ENCODE data around the gene GXYLT2.

Gene GXYLT2

DNA sequence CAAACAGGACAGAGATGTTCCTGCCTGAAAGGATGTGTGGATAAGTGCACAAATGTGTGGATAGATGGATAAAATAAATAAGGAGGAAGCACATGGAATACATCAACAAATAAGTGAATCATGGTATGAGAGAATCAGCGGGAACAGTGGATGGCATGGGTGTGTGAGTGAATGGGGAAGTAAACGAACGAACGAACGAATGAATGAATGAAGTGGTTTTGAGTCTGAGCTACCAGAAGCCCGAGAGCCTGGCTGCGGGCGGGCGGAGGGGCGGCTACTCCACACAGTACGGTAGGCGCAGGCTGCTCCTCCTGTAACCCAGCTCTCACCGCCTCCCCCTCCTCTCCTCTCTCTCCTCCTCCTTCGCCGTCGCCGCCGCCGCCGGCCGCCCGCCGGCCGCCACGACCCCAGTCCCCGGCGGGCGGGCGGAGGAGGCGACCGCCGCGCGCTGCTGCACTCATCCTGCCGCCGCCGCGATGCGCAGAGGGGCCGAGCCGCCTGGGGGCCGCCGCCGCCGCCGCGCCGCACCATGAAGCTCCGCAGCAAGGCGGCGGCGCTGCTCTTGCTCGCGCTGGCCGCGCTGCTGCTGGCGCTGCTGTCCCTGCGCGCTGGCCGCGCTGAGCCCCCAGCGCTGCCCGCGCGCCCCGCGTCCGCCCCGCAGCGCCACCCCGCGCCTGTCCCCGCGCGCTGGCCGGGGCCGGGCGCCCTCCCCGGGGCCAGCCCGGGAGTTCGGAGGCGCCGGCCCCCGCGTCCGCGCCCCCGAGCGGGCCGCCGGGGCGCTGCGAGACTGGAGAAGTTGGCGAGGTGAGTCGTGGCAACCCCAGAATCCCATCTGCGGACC lies at the start of gene GXYLT2 (continued):
- TF ChIP-seq, protein P1, sequence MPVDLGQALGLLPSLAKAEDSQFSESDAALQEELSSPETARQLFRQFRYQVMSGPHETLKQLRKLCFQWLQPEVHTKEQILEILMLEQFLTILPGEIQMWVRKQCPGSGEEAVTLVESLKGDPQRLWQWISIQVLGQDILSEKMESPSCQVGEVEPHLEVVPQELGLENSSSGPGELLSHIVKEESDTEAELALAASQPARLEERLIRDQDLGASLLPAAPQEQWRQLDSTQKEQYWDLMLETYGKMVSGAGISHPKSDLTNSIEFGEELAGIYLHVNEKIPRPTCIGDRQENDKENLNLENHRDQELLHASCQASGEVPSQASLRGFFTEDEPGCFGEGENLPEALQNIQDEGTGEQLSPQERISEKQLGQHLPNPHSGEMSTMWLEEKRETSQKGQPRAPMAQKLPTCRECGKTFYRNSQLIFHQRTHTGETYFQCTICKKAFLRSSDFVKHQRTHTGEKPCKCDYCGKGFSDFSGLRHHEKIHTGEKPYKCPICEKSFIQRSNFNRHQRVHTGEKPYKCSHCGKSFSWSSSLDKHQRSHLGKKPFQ (tag by site-specific recombination; IDR thresholded peaks at IDR 0.05) = no peak
- TF ChIP-seq, protein P2, sequence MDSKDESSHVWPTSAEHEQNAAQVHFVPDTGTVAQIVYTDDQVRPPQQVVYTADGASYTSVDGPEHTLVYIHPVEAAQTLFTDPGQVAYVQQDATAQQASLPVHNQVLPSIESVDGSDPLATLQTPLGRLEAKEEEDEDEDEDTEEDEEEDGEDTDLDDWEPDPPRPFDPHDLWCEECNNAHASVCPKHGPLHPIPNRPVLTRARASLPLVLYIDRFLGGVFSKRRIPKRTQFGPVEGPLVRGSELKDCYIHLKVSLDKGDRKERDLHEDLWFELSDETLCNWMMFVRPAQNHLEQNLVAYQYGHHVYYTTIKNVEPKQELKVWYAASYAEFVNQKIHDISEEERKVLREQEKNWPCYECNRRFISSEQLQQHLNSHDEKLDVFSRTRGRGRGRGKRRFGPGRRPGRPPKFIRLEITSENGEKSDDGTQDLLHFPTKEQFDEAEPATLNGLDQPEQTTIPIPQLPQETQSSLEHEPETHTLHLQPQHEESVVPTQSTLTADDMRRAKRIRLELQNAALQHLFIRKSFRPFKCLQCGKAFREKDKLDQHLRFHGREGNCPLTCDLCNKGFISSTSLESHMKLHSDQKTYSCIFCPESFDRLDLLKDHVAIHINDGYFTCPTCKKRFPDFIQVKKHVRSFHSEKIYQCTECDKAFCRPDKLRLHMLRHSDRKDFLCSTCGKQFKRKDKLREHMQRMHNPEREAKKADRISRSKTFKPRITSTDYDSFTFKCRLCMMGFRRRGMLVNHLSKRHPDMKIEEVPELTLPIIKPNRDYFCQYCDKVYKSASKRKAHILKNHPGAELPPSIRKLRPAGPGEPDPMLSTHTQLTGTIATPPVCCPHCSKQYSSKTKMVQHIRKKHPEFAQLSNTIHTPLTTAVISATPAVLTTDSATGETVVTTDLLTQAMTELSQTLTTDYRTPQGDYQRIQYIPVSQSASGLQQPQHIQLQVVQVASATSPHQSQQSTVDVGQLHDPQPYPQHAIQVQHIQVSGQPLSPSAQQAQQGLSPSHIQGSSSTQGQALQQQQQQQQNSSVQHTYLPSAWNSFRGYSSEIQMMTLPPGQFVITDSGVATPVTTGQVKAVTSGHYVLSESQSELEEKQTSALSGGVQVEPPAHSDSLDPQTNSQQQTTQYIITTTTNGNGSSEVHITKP (tag by site-specific recombination; IDR thresholded peaks at IDR 0.05) = peak; percentile 66; the same call in 1 of the 2 replicates
- TF ChIP-seq ZNF521 (tag by site-specific recombination; IDR thresholded peaks at IDR 0.05) (no peak), ZNF394 (tag by site-specific recombination; IDR thresholded peaks at IDR 0.05; ENCODE audit: borderline replicate concordance) (peak; percentile 77; the same call in 1 of the 2 replicates), ZNF146 (tag by site-specific recombination; IDR thresholded peaks at IDR 0.05) (no peak), ZNF501 (tag by site-specific recombination; IDR thresholded peaks at IDR 0.05) (peak; percentile 77; the same call in 1 of the 2 replicates), ZNF596 (tag by site-specific recombination; IDR thresholded peaks at IDR 0.05) (no peak), ZSCAN30 (tag by site-specific recombination; IDR thresholded peaks at IDR 0.05) (no peak), ZNF416 (tag by site-specific recombination; IDR thresholded peaks at IDR 0.05) (no peak), ZFP3 (tag by site-specific recombination; IDR thresholded peaks at IDR 0.05; ENCODE audit: low read depth) (no peak; the same call in 1 of the 2 replicates)
- TF ChIP-seq, protein P3, sequence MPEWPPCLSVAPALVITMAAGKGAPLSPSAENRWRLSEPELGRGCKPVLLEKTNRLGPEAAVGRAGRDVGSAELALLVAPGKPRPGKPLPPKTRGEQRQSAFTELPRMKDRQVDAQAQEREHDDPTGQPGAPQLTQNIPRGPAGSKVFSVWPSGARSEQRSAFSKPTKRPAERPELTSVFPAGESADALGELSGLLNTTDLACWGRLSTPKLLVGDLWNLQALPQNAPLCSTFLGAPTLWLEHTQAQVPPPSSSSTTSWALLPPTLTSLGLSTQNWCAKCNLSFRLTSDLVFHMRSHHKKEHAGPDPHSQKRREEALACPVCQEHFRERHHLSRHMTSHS (tag by site-specific recombination; IDR thresholded peaks at IDR 0.05) = no peak
- TF ChIP-seq, protein P4, sequence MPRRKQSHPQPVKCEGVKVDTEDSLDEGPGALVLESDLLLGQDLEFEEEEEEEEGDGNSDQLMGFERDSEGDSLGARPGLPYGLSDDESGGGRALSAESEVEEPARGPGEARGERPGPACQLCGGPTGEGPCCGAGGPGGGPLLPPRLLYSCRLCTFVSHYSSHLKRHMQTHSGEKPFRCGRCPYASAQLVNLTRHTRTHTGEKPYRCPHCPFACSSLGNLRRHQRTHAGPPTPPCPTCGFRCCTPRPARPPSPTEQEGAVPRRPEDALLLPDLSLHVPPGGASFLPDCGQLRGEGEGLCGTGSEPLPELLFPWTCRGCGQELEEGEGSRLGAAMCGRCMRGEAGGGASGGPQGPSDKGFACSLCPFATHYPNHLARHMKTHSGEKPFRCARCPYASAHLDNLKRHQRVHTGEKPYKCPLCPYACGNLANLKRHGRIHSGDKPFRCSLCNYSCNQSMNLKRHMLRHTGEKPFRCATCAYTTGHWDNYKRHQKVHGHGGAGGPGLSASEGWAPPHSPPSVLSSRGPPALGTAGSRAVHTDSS (tag by site-specific recombination; IDR thresholded peaks at IDR 0.05) = no peak
- TF ChIP-seq, protein P5, sequence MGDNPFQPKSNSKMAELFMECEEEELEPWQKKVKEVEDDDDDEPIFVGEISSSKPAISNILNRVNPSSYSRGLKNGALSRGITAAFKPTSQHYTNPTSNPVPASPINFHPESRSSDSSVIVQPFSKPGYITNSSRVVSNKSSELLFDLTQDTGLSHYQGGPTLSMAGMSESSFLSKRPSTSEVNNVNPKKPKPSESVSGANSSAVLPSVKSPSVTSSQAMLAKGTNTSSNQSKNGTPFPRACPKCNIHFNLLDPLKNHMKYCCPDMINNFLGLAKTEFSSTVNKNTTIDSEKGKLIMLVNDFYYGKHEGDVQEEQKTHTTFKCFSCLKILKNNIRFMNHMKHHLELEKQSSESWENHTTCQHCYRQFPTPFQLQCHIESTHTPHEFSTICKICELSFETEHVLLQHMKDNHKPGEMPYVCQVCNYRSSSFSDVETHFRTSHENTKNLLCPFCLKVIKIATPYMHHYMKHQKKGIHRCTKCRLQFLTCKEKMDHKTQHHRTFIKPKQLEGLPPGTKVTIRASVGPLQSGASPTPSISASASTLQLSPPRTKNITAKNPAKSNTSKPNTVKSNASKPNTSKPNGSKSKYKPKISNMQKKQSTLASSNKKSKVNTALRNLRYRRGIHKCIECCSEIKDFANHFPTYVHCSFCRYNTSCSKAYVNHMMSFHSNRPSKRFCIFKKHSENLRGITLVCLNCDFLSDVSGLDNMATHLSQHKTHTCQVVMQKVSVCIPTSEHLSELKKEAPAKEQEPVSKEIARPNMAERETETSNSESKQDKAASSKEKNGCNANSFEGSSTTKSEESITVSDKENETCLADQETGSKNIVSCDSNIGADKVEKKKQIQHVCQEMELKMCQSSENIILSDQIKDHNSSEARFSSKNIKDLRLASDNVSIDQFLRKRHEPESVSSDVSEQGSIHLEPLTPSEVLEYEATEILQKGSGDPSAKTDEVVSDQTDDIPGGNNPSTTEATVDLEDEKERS (tag by site-specific recombination; IDR thresholded peaks at IDR 0.05) = no peak
- TF ChIP-seq, protein P6, sequence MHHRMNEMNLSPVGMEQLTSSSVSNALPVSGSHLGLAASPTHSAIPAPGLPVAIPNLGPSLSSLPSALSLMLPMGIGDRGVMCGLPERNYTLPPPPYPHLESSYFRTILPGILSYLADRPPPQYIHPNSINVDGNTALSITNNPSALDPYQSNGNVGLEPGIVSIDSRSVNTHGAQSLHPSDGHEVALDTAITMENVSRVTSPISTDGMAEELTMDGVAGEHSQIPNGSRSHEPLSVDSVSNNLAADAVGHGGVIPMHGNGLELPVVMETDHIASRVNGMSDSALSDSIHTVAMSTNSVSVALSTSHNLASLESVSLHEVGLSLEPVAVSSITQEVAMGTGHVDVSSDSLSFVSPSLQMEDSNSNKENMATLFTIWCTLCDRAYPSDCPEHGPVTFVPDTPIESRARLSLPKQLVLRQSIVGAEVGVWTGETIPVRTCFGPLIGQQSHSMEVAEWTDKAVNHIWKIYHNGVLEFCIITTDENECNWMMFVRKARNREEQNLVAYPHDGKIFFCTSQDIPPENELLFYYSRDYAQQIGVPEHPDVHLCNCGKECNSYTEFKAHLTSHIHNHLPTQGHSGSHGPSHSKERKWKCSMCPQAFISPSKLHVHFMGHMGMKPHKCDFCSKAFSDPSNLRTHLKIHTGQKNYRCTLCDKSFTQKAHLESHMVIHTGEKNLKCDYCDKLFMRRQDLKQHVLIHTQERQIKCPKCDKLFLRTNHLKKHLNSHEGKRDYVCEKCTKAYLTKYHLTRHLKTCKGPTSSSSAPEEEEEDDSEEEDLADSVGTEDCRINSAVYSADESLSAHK (tag by site-specific recombination; IDR thresholded peaks at IDR 0.05) = 0 out of 2 replicates have a peak, but pooled peaks have one; percentile 19
- TF ChIP-seq, protein P7, sequence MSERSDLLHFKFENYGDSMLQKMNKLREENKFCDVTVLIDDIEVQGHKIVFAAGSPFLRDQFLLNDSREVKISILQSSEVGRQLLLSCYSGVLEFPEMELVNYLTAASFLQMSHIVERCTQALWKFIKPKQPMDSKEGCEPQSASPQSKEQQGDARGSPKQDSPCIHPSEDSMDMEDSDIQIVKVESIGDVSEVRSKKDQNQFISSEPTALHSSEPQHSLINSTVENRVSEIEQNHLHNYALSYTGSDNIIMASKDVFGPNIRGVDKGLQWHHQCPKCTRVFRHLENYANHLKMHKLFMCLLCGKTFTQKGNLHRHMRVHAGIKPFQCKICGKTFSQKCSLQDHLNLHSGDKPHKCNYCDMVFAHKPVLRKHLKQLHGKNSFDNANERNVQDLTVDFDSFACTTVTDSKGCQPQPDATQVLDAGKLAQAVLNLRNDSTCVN (tag by site-specific recombination; optimal IDR thresholded peaks at IDR 0.05) = peak; percentile 37
- TF ChIP-seq, protein P8, sequence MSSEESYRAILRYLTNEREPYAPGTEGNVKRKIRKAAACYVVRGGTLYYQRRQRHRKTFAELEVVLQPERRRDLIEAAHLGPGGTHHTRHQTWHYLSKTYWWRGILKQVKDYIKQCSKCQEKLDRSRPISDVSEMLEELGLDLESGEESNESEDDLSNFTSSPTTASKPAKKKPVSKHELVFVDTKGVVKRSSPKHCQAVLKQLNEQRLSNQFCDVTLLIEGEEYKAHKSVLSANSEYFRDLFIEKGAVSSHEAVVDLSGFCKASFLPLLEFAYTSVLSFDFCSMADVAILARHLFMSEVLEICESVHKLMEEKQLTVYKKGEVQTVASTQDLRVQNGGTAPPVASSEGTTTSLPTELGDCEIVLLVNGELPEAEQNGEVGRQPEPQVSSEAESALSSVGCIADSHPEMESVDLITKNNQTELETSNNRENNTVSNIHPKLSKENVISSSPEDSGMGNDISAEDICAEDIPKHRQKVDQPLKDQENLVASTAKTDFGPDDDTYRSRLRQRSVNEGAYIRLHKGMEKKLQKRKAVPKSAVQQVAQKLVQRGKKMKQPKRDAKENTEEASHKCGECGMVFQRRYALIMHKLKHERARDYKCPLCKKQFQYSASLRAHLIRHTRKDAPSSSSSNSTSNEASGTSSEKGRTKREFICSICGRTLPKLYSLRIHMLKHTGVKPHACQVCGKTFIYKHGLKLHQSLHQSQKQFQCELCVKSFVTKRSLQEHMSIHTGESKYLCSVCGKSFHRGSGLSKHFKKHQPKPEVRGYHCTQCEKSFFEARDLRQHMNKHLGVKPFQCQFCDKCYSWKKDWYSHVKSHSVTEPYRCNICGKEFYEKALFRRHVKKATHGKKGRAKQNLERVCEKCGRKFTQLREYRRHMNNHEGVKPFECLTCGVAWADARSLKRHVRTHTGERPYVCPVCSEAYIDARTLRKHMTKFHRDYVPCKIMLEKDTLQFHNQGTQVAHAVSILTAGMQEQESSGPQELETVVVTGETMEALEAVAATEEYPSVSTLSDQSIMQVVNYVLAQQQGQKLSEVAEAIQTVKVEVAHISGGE (tag by site-specific recombination; conservative IDR thresholded peaks at IDR 0.05; ENCODE audit: low read depth) = 0 out of 2 replicates have a peak, but pooled peaks have one; percentile 27

Data from HEK293 (cell line).